ENCODE results near the gene LDLRAD1.

DNA sequence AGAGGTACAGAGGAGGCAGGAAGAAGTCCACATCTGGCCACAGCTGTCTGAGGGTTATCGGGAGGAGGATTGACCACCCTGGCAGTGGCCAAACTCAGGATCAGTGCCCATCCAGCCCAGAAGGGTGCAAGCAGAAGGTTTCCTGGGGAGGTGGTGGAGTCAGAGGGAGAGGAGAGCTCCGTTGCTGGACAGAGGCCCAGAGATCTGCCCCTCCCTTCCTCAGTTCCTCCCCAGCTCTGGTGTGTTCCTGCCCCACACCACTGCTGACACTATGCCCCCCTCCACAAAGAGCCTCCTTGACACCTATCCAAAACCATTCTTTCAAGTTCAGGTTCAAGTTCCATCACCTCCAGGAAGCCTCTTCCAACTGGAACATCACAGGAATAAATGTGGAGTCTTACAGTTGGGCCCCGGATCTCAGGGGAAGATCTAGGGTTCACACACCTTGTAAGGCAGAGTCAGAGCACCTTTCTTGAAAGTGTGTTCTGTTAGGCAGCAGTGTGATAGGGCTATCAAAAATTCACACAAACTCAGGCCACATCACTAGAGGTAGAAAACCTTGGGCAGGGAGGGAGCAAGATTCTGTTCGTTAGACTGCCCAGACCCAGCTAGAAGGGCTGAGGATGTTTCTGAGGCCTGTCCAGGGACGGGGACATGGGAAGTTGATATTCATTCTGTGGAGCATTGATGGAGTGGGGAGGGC, 7.4 kb downstream of the LDLRAD1 start:
- TF ChIP-seq AFF4 (CRISPR knock-in tag; IDR thresholded peaks at IDR 0.05), result no peak
- no peak for TF ChIP-seq PHB2 (IDR thresholded peaks at IDR 0.05; ENCODE audit: partially characterized antibody)
- TF ChIP-seq, protein P1, sequence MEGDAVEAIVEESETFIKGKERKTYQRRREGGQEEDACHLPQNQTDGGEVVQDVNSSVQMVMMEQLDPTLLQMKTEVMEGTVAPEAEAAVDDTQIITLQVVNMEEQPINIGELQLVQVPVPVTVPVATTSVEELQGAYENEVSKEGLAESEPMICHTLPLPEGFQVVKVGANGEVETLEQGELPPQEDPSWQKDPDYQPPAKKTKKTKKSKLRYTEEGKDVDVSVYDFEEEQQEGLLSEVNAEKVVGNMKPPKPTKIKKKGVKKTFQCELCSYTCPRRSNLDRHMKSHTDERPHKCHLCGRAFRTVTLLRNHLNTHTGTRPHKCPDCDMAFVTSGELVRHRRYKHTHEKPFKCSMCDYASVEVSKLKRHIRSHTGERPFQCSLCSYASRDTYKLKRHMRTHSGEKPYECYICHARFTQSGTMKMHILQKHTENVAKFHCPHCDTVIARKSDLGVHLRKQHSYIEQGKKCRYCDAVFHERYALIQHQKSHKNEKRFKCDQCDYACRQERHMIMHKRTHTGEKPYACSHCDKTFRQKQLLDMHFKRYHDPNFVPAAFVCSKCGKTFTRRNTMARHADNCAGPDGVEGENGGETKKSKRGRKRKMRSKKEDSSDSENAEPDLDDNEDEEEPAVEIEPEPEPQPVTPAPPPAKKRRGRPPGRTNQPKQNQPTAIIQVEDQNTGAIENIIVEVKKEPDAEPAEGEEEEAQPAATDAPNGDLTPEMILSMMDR (CRISPR knock-in tag; IDR thresholded peaks at IDR 0.05), result no peak
- TF ChIP-seq SP1 (IDR thresholded peaks at IDR 0.05), result no peak
- no peak for TF ChIP-seq SP1 (CRISPR knock-in tag; IDR thresholded peaks at IDR 0.05)
- no peak for TF ChIP-seq PHF5A (CRISPR knock-in tag; IDR thresholded peaks at IDR 0.05; ENCODE audit: low read depth, unreplicated experiment)
- TF ChIP-seq, protein P2, sequence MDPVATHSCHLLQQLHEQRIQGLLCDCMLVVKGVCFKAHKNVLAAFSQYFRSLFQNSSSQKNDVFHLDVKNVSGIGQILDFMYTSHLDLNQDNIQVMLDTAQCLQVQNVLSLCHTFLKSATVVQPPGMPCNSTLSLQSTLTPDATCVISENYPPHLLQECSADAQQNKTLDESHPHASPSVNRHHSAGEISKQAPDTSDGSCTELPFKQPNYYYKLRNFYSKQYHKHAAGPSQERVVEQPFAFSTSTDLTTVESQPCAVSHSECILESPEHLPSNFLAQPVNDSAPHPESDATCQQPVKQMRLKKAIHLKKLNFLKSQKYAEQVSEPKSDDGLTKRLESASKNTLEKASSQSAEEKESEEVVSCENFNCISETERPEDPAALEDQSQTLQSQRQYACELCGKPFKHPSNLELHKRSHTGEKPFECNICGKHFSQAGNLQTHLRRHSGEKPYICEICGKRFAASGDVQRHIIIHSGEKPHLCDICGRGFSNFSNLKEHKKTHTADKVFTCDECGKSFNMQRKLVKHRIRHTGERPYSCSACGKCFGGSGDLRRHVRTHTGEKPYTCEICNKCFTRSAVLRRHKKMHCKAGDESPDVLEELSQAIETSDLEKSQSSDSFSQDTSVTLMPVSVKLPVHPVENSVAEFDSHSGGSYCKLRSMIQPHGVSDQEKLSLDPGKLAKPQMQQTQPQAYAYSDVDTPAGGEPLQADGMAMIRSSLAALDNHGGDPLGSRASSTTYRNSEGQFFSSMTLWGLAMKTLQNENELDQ (CRISPR knock-in tag; IDR thresholded peaks at IDR 0.05; ENCODE audit: borderline replicate concordance), result no peak
- no peak for TF ChIP-seq ARHGAP35 (CRISPR knock-in tag; IDR thresholded peaks at IDR 0.05; ENCODE audit: borderline replicate concordance)
- TF ChIP-seq, protein P3, sequence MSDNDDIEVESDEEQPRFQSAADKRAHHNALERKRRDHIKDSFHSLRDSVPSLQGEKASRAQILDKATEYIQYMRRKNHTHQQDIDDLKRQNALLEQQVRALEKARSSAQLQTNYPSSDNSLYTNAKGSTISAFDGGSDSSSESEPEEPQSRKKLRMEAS (IDR thresholded peaks at IDR 0.05), result no peak
- TF ChIP-seq RAD21 (CRISPR knock-in tag; IDR thresholded peaks at IDR 0.05), result no peak
- no peak for TF ChIP-seq POLR2A (IDR thresholded peaks at IDR 0.05; ENCODE audit: insufficient read depth in 1 of 2, low read depth in 2 of 2, low read length in 2 of 2)
- TF ChIP-seq HINFP (CRISPR knock-in tag; IDR thresholded peaks at IDR 0.05; ENCODE audit: low read depth), result no peak
- TF ChIP-seq ZNF772 (CRISPR knock-in tag; IDR thresholded peaks at IDR 0.05), result no peak

Measured in HepG2 (cell line).